Body of pancreas (tissue), 4 donors: ENCODE results near the gene FNDC5. TPM values are rescaled to one million over a fixed set of nuclear protein-coding genes. Genes with fewer than 3 reads are reported as not detected.

Experiments
- ATAC-seq: fragments of 150-250 bp; one replicate; pipeline ENCODE4 v1.9.1; 2016
- DNase-seq, 4 donors: peaks; one replicate each; pipeline ENCODE4 v3.0.0-alpha.2; 2019
- H3K27ac ChIP-seq, 4 donors: fragments of 200-600 bp; sonication (generic); 1 replicate in 3 of 4; 2 replicates in 1 of 4; pipeline versions ENCODE4 v1.5.1 to v1.6.1; 2016 to 2019; ENCODE audit warnings: mild to moderate bottlenecking in 1 of 4, mixed read lengths in 1 of 4, moderate library complexity in 1 of 4
- H3K27me3 ChIP-seq, 2 donors: fragments of 200-600 bp; sonication (generic); one replicate each; pipeline ENCODE4 v1.6.0; 2016; ENCODE audit warnings: mild to moderate bottlenecking in 1 of 2
- H3K36me3 ChIP-seq, 2 donors: fragments of 200-600 bp; sonication (generic); replicated peaks in 1 of 2; 2 replicates each; pipeline ENCODE4 v1.5.1; 2016; ENCODE audit warnings: low read depth in 2 of 2; ENCODE audit not compliant: insufficient read depth in 1 of 2
- H3K4me1 ChIP-seq: fragments of 200-600 bp; sonication (generic); one replicate; pipeline ENCODE4 v1.6.0; 2016
- H3K4me3 ChIP-seq, 2 donors: fragments of 200-600 bp; sonication (generic); 1 replicate in 1 of 2; 2 replicates in 1 of 2; pipeline ENCODE4 v1.5.1; 2016 to 2019
- H3K9me3 ChIP-seq, 3 donors: fragments of 200-600 bp; sonication (generic); 1 replicate in 2 of 3; 2 replicates in 1 of 3; pipeline ENCODE4 v1.5.1; 2016
- CTCF ChIP-seq, 7 experiments: fragments of 450-650 bp in 4 of 7; fragments of 200-600 bp in 3 of 7; sonication (generic) in 3 of 7; IDR thresholded peaks; one replicate each; pipeline ENCODE4 v1.5.1; 2016 to 2019; ENCODE audit warnings: antibody characterized with exemption in 7 of 7
- POLR2A ChIP-seq, 3 donors: fragments of 450-650 bp; IDR thresholded peaks; one replicate each; pipeline ENCODE4 v1.6.1; 2016; ENCODE audit warnings: antibody characterized with exemption in 3 of 3, mild to moderate bottlenecking in 2 of 3
- WGBS, 2 donors: methylation state at CpG; one replicate each; pipeline ENCODE4 v1.1.5; 2017; 5-methylcytosine and 5-hydroxymethylcytosine counted together
- intact Hi-C: fragments of 100-400 bp; cut with DNase I; formaldehyde crosslinking; loops from one replicate; pipeline ENCODE4 v1.15.1; 2023
- total RNA-seq, 2 donors: library from RNA; depleted of rRNA; stranded (reverse); fragments of >200 nt; gene quantifications; one replicate each; pipeline ENCODE4 v1.1.0, GENCODE V29; 2016

Gene FNDC5
- total RNA-seq, 2 donors from 2014 or later, result not detected

GRCh38 chr1:32872192-32872460 lies 1.4 kb upstream of the FNDC5 start:
- H3K4me3 ChIP-seq, result no peak overlapping the region
- H3K36me3 ChIP-seq, result no peaks in the 10 kb centered on the region
- peaks cover 18% of the 10 kb centered on the region for H3K4me1 ChIP-seq
- no peaks in the 10 kb centered on the region for H3K27me3 ChIP-seq
- TF ChIP-seq POLR2A (IDR thresholded peaks at IDR 0.05), result no peak
- TF ChIP-seq CTCF (IDR thresholded peaks at IDR 0.05), result no peak
- intact Hi-C loops, result loop anchor here (10.0 kb wide), 1 partner anchor 157 kb away; no protein-coding TSS in a partner anchor
- no peaks in the 10 kb centered on the region for H3K9me3 ChIP-seq
- H3K27ac ChIP-seq, result no peak overlapping the region
- DNase-seq, result no peak
- 52 to 94% methylated on average over 2 to 7 of the region's 7 CpGs for WGBS, 2 donors
- no peak for ATAC-seq

- Histone ChIP-seq H3K27me3 (no peaks in the 10 kb centered on the region), H3K4me1 (peaks cover 14% of the 10 kb centered on the region), H3K4me3 (no peak overlapping the region), H3K36me3 (no peaks in the 10 kb centered on the region), H3K27ac (no peak overlapping the region), H3K9me3 (no peaks in the 10 kb centered on the region)
- intact Hi-C loops, result loop anchor here (10.0 kb wide), 1 partner anchor 157 kb away; no protein-coding TSS in a partner anchor
- DNase-seq (no peak), ATAC-seq (no peak)
- no peak for TF ChIP-seq POLR2A (IDR thresholded peaks at IDR 0.05)
- no peak for TF ChIP-seq CTCF (IDR thresholded peaks at IDR 0.05)
- 55 to 58% methylated on average over 11 to 13 of the region's 13 CpGs for WGBS, 2 donors
Observed at GRCh38 chr1:32871364-32872191, 866 bp upstream of the FNDC5 start.

GRCh38 chr1:32869923-32870614 lies 643 bp downstream of the FNDC5 start:
- Histone ChIP-seq H3K4me1 (peaks cover 11% of the 10 kb centered on the region), H3K4me3 (no peak overlapping the region), H3K27me3 (no peaks in the 10 kb centered on the region), H3K27ac (no peak overlapping the region), H3K9me3 (no peaks in the 10 kb centered on the region), H3K36me3 (no peaks in the 10 kb centered on the region)
- DNase-seq (no peak), ATAC-seq (no peak)
- intact Hi-C loops, result loop anchor here (10.0 kb wide), 1 partner anchor 155 kb away; no protein-coding TSS in a partner anchor
- 68% methylated on average over 15 to 16 of the region's 16 CpGs for WGBS, 2 donors
- no peak for TF ChIP-seq CTCF (IDR thresholded peaks at IDR 0.05)
- no peak for TF ChIP-seq POLR2A (IDR thresholded peaks at IDR 0.05)

GRCh38 chr1:32868806-32869455 lies 1.8 kb downstream of the FNDC5 start:
- no peak for ATAC-seq
- no peaks in the 10 kb centered on the region for H3K27me3 ChIP-seq
- no peaks in the 10 kb centered on the region for H3K9me3 ChIP-seq
- 75 to 88% methylated on average over 9 of the region's 9 CpGs for WGBS, 2 donors
- peaks cover 11% of the 10 kb centered on the region for H3K4me1 ChIP-seq
- no peak for TF ChIP-seq POLR2A (IDR thresholded peaks at IDR 0.05)
- no peak for TF ChIP-seq CTCF (IDR thresholded peaks at IDR 0.05)
- intact Hi-C loops, result no loop called here
- DNase-seq, result no peak
- no peaks in the 10 kb centered on the region for H3K36me3 ChIP-seq
- H3K4me3 ChIP-seq, result no peak overlapping the region
- no peak overlapping the region for H3K27ac ChIP-seq
